Tibial artery (tissue), 4 donors: Measurements from ENCODE around the gene GALNT16.

Experiments
- DNase-seq, 2 donors: peaks; one replicate each; pipeline ENCODE4 v3.0.0-alpha.2; 2019
- H3K27ac ChIP-seq, 2 donors: fragments of 200-600 bp; sonication (generic) in 1 of 2; 1 replicate in 1 of 2; 2 replicates in 1 of 2; pipeline ENCODE4 v1.5.1; 2018 to 2019; ENCODE audit warnings: mild to moderate bottlenecking in 1 of 2
- H3K27me3 ChIP-seq, 2 donors: fragments of 200-600 bp; sonication (generic) in 1 of 2; one replicate each; pipeline versions ENCODE4 v1.5.1 to v1.6.0; 2016 to 2019
- H3K36me3 ChIP-seq, 3 donors: fragments of 200-600 bp; sonication (generic) in 2 of 3; one replicate each; pipeline ENCODE4 v1.5.1; 2016 to 2019; ENCODE audit warnings: mild to moderate bottlenecking in 2 of 3
- H3K4me1 ChIP-seq, 4 donors: fragments of 200-600 bp; sonication (generic) in 2 of 4; 1 replicate in 3 of 4; 2 replicates in 1 of 4; pipeline ENCODE4 v1.5.1; 2016 to 2019
- H3K4me3 ChIP-seq, 2 donors: fragments of 200-600 bp; sonication (generic) in 1 of 2; 1 replicate in 1 of 2; 2 replicates in 1 of 2; pipeline ENCODE4 v1.5.1; 2018 to 2019; ENCODE audit warnings: mild to moderate bottlenecking in 2 of 2
- H3K9me3 ChIP-seq, 3 donors: fragments of 200-600 bp; sonication (generic) in 1 of 3; one replicate each; pipeline ENCODE4 v1.5.1; 2016 to 2019
- CTCF ChIP-seq, 2 experiments: fragments of 200-600 bp in 1 of 2; fragments of 450-650 bp in 1 of 2; IDR thresholded peaks; one replicate each; pipeline ENCODE4 v1.5.1; 2017 to 2019; ENCODE audit warnings: antibody characterized with exemption in 2 of 2, mild to moderate bottlenecking in 1 of 2, moderate library complexity in 1 of 2
- intact Hi-C: fragments of 100-400 bp; cut with DNase I; formaldehyde crosslinking; loops from one replicate; pipeline ENCODE4 v1.15.0; 2023; ENCODE audit warnings: low total_unique reads

GALNT16 gene

GRCh38 chr14:69303086-69303485 lies 43.1 kb downstream of the GALNT16 start:
- no peak overlapping the region for H3K4me3 ChIP-seq
- no peaks in the 10 kb centered on the region for H3K9me3 ChIP-seq
- no peaks in the 10 kb centered on the region for H3K27me3 ChIP-seq
- H3K36me3 ChIP-seq = no peaks in the 10 kb centered on the region
- peaks cover 0 to 18% (median 14%) of the 10 kb centered on the region in 4 donors for H3K4me1 ChIP-seq
- intact Hi-C loops = no loop called here
- peak in 1 of 2 donors; percentile 11 for DNase-seq
- no peak for TF ChIP-seq CTCF (IDR thresholded peaks at IDR 0.05)
- H3K27ac ChIP-seq = no peak overlapping the region

- TF ChIP-seq CTCF (IDR thresholded peaks at IDR 0.05) = no peak
- H3K4me1 ChIP-seq = peaks cover 0 to 20% (median 12%) of the 10 kb centered on the region in 4 donors
- DNase-seq = peak in 1 of 2 donors; percentile 57
- no peak overlapping the region for H3K4me3 ChIP-seq
- no peak overlapping the region for H3K27ac ChIP-seq
- intact Hi-C loops = no loop called here
- H3K27me3 ChIP-seq = no peaks in the 10 kb centered on the region
- no peaks in the 10 kb centered on the region for H3K36me3 ChIP-seq
- no peaks in the 10 kb centered on the region for H3K9me3 ChIP-seq
Measured at GRCh38 chr14:69312608-69313007, 52.6 kb downstream of the GALNT16 start.

- DNase-seq = peak in 1 of 2 donors; percentile 56
- no peak overlapping the region for H3K27ac ChIP-seq
- intact Hi-C loops = no loop called here
Measured at GRCh38 chr14:69313176-69313575, 53.2 kb downstream of the GALNT16 start.

GRCh38 chr14:69314327-69314726 lies 54.4 kb downstream of the GALNT16 start:
- DNase-seq = peak; percentile 6 to 41
- H3K27ac ChIP-seq = no peak overlapping the region
- no peaks in the 10 kb centered on the region for H3K27me3 ChIP-seq
- H3K36me3 ChIP-seq = no peaks in the 10 kb centered on the region
- no peak overlapping the region for H3K4me3 ChIP-seq
- no peak for TF ChIP-seq CTCF (IDR thresholded peaks at IDR 0.05)
- no peaks in the 10 kb centered on the region for H3K9me3 ChIP-seq
- intact Hi-C loops = no loop called here
- peaks cover 0 to 25% (median 14%) of the 10 kb centered on the region in 4 donors for H3K4me1 ChIP-seq

More at GRCh38 chr14:69313176-69313575, 53.2 kb downstream of the GALNT16 start:
- Histone ChIP-seq H3K4me1 (peaks cover 0 to 25% (median 14%) of the 10 kb centered on the region in 4 donors), H3K9me3 (no peaks in the 10 kb centered on the region), H3K36me3 (no peaks in the 10 kb centered on the region), H3K4me3 (no peak overlapping the region), H3K27me3 (no peaks in the 10 kb centered on the region)
- no peak for TF ChIP-seq CTCF (IDR thresholded peaks at IDR 0.05)

- no peak for TF ChIP-seq CTCF (IDR thresholded peaks at IDR 0.05)
- no peaks in the 10 kb centered on the region for H3K27me3 ChIP-seq
- H3K4me1 ChIP-seq = peaks cover 0 to 25% (median 14%) of the 10 kb centered on the region in 4 donors
- H3K27ac ChIP-seq = peak overlapping the region; percentile 2 to 46
- no peaks in the 10 kb centered on the region for H3K36me3 ChIP-seq
- intact Hi-C loops = no loop called here
- peak in 1 of 2 donors; percentile 55 for DNase-seq
- no peak overlapping the region for H3K4me3 ChIP-seq
- H3K9me3 ChIP-seq = no peaks in the 10 kb centered on the region
Measured at GRCh38 chr14:69315301-69315700, 55.3 kb downstream of the GALNT16 start.
